ENCODE results near the gene NEDD4L. TPM values are rescaled to one million over a fixed set of nuclear protein-coding genes. Genes with fewer than 3 reads are reported as not detected.

The NEDD4L gene
- total RNA-seq, 1 experiment from 2014 or later, result 54.1 TPM

GRCh38 chr18:58180738-58181353 lies 136.8 kb downstream of the NEDD4L start:
- DNase-seq (ENCODE audit: low read depth), result peak; percentile 58

- DNase-seq (ENCODE audit: low read depth), result no peak
Observed at GRCh38 chr18:58181988-58182387, 138.0 kb downstream of the NEDD4L start.

GRCh38 chr18:58183226-58183625 lies 139.2 kb downstream of the NEDD4L start:
- DNase-seq (ENCODE audit: low read depth), result no peak

GRCh38 chr18:58186258-58186948 lies 142.4 kb downstream of the NEDD4L start:
- peak; percentile 95 for DNase-seq (ENCODE audit: low read depth)

GRCh38 chr18:58187674-58188073 lies 143.6 kb downstream of the NEDD4L start:
- no peak for DNase-seq (ENCODE audit: low read depth)

- DNase-seq (ENCODE audit: low read depth), result no peak
Observed at GRCh38 chr18:58188996-58189395, 145.0 kb downstream of the NEDD4L start.

- peak; percentile 61 for DNase-seq (ENCODE audit: low read depth)
Observed at GRCh38 chr18:58190842-58191530, 147.0 kb downstream of the NEDD4L start.

GRCh38 chr18:58191626-58192025 lies 147.6 kb downstream of the NEDD4L start:
- DNase-seq (ENCODE audit: low read depth), result no peak

GRCh38 chr18:58192519-58192918 lies 148.5 kb downstream of the NEDD4L start:
- DNase-seq (ENCODE audit: low read depth), result no peak

GRCh38 chr18:58194028-58194427 lies 150.0 kb downstream of the NEDD4L start:
- DNase-seq (ENCODE audit: low read depth), result peak; percentile 26

- DNase-seq (ENCODE audit: low read depth), result no peak
Observed at GRCh38 chr18:58195278-58195765, 151.3 kb downstream of the NEDD4L start.

GRCh38 chr18:58196164-58196563 lies 152.1 kb downstream of the NEDD4L start:
- peak; percentile 88 for DNase-seq (ENCODE audit: low read depth)

- no peak for DNase-seq (ENCODE audit: low read depth)
Observed at GRCh38 chr18:58196881-58197872, 153.2 kb downstream of the NEDD4L start.

GRCh38 chr18:58201268-58201667 lies 157.2 kb downstream of the NEDD4L start:
- no peak for DNase-seq (ENCODE audit: low read depth)

- DNase-seq (ENCODE audit: low read depth), result peak; percentile 91
Observed at GRCh38 chr18:58201733-58202730, 158.0 kb downstream of the NEDD4L start.

- DNase-seq (ENCODE audit: low read depth), result no peak
Observed at GRCh38 chr18:58204776-58205442, 160.9 kb downstream of the NEDD4L start.

- DNase-seq (ENCODE audit: low read depth), result peak; percentile 81
Observed at GRCh38 chr18:58205443-58206160, 161.6 kb downstream of the NEDD4L start.

- DNase-seq (ENCODE audit: low read depth), result no peak
Observed at GRCh38 chr18:58207520-58208152, 163.6 kb downstream of the NEDD4L start.

All from M059J (cell line).